ENCODE data around the gene ZEB2. TPM values are rescaled to one million over a fixed set of nuclear protein-coding genes. Genes with fewer than 3 reads are reported as not detected.

ZEB2 gene
- total and polyA plus RNA-seq, 10 of the 15 experiments (the other 5 are each of a cell fraction or from before 2014, with no cell fraction given), result 0.14 to 3.2 (median 0.84) TPM

- no peak overlapping the region for H3K27ac ChIP-seq (ENCODE audit: control insufficient read depth, insufficient read depth)
- no peaks in the 10 kb centered on the region for H3K79me2 ChIP-seq (ENCODE audit: control insufficient read depth, insufficient read depth, low read length)
- DNase-seq (ENCODE audit: low read depth, low spot score) (no peak), FAIRE-seq (no peak), ATAC-seq (no peak)
- SMC1A ChIA-PET (ENCODE audit: uncharacterized antibody, unreplicated experiment), result interaction anchor here (1.0 to 6.1 kb wide), 7 partner anchors 10 to 140 kb away, joined by 3 to 44 read pairs (median 4); no protein-coding TSS in a partner anchor
- H3K4me2 ChIP-seq (ENCODE audit: control insufficient read depth, insufficient read depth), result no peak overlapping the region
- POLR2A ChIA-PET, result no interaction called here
- no peak overlapping the region for H2AFZ ChIP-seq (ENCODE audit: control insufficient read depth, low read depth, low read length)
- CTCF ChIA-PET, result interaction anchor here (0.7 to 1.6 kb wide), 5 partner anchors 9 to 192 kb away, joined by 3 to 5 read pairs (median 3); no protein-coding TSS in a partner anchor
- RAD21 ChIA-PET (ENCODE audit: unreplicated experiment), result interaction anchor here (4.9 kb wide), 1 partner anchor 17 kb away, joined by 35 read pairs; no protein-coding TSS in a partner anchor
- peaks cover 29% of the 10 kb centered on the region for H3K4me1 ChIP-seq (ENCODE audit: control insufficient read depth, insufficient read depth, low read length)
- in situ Hi-C loops (cut with MboI) (no loop called here), intact Hi-C loops (cut with micrococcal nuclease; ENCODE audit: unreplicated experiment) (no loop called here)
- no TSS peak for BruUV-seq (replicated peaks)
- 81% methylated on average over 3 of the region's 3 CpGs for WGBS (ENCODE audit: insufficient coverage, insufficient replicate concordance, low lambda C conversion rate, missing lambda C conversion rate)
- H3K9me3 ChIP-seq (replicated peaks; ENCODE audit: control insufficient read depth, insufficient read depth, low read length), result no peaks in the 10 kb centered on the region
- no peaks in the 10 kb centered on the region for H3K27me3 ChIP-seq (replicated peaks in 1 of 2; ENCODE audit: control insufficient read depth in 2 of 2, insufficient read depth in 2 of 2, low read length in 1 of 2)
- TF ChIP-seq TCF7 (IDR thresholded peaks at IDR 0.05; ENCODE audit: borderline replicate concordance) (no peak), MEF2B (IDR thresholded peaks at IDR 0.05; ENCODE audit: partially characterized antibody, poor library complexity, severe bottlenecking) (no peak), CHD1 (IDR thresholded peaks at IDR 0.05; ENCODE audit: low read depth, low read length) (no peak), NR2C2 (IDR thresholded peaks at IDR 0.05; ENCODE audit: borderline replicate concordance, control insufficient read depth, insufficient read length, low read depth) (no peak), SMAD5 (IDR thresholded peaks at IDR 0.05; ENCODE audit: low read depth) (no peak), MYB (IDR thresholded peaks at IDR 0.05; ENCODE audit: borderline replicate concordance, low read depth, low read length) (no peak), WRNIP1 (IDR thresholded peaks at IDR 0.05; ENCODE audit: borderline replicate concordance, low read depth, low read length) (no peak), SP1 (IDR thresholded peaks at IDR 0.05; ENCODE audit: low read depth, low read length) (no peak), TBL1XR1 (IDR thresholded peaks at IDR 0.05; ENCODE audit: low read depth, low read length) (no peak), NBN (IDR thresholded peaks at IDR 0.05) (no peak)
- no peaks in the 10 kb centered on the region for H4K20me1 ChIP-seq (ENCODE audit: control insufficient read depth, insufficient read depth)
- no peak overlapping the region for H3K4me3 ChIP-seq
- H3K9ac ChIP-seq (ENCODE audit: control insufficient read depth, insufficient read depth, low read length), result no peak overlapping the region
- no peaks in the 10 kb centered on the region for H3K36me3 ChIP-seq (ENCODE audit: control insufficient read depth in 2 of 2, insufficient read depth in 2 of 2, low read length in 1 of 2)
Measured at GRCh38 chr2:144354953-144355352, 165.0 kb downstream of the ZEB2 start.

All from GM12878 (cell line).